ENCODE measurements around the gene BAZ2B.
"Not testable (repeated sequence)": the region's sequence is repeated elsewhere in the genome, so short reads cannot be mapped to it uniquely, and the experiment has no call there.

BAZ2B gene

GRCh38 chr2:159399716-159400415, 216.5 kb downstream of the BAZ2B start:
- no peak for DNase-seq

GRCh38 chr2:159396799-159397198, 219.5 kb downstream of the BAZ2B start:
- no peak for DNase-seq

- DNase-seq, result no peak
These were observed 233.8 kb downstream of the BAZ2B start for GRCh38 chr2:159382447-159383028.

- DNase-seq, result no peak
These were observed 234.8 kb downstream of the BAZ2B start for GRCh38 chr2:159381574-159381973.

- DNase-seq, result no peak
These were observed 235.6 kb downstream of the BAZ2B start for GRCh38 chr2:159380685-159381239.

GRCh38 chr2:159379181-159379580, 237.2 kb downstream of the BAZ2B start:
- DNase-seq, result no peak

- no peak for DNase-seq
These were observed 241.1 kb downstream of the BAZ2B start for GRCh38 chr2:159375241-159375640.

GRCh38 chr2:159371506-159371905, 244.8 kb downstream of the BAZ2B start:
- DNase-seq, result no peak

GRCh38 chr2:159366538-159366937, 249.8 kb downstream of the BAZ2B start:
- no peak for DNase-seq

- DNase-seq, result no peak
These were observed 253.5 kb downstream of the BAZ2B start for GRCh38 chr2:159362816-159363251.

- no peak for DNase-seq
These were observed 254.3 kb downstream of the BAZ2B start for GRCh38 chr2:159362094-159362493.

- not testable (repeated sequence) for DNase-seq
These were observed 254.7 kb downstream of the BAZ2B start for GRCh38 chr2:159361603-159362002.

GRCh38 chr2:159356053-159356554, 260.2 kb downstream of the BAZ2B start:
- no peak for DNase-seq

- no peak for DNase-seq
These were observed 264.4 kb downstream of the BAZ2B start for GRCh38 chr2:159351977-159352376.

- no peak for DNase-seq
These were observed 266.6 kb downstream of the BAZ2B start for GRCh38 chr2:159349674-159350299.

- DNase-seq, result peak; percentile 70
These were observed 289.6 kb downstream of the BAZ2B start for GRCh38 chr2:159326569-159327255.

GRCh38 chr2:159322419-159322818, 293.9 kb downstream of the BAZ2B start:
- DNase-seq, result no peak

GRCh38 chr2:159317392-159318088, 298.8 kb downstream of the BAZ2B start:
- DNase-seq, result no peak

- DNase-seq, result no peak
These were observed 308.4 kb downstream of the BAZ2B start for GRCh38 chr2:159307942-159308341.

GRCh38 chr2:159300586-159300985, 315.8 kb downstream of the BAZ2B start:
- no peak for DNase-seq

- no peak for DNase-seq
These were observed 317.4 kb downstream of the BAZ2B start for GRCh38 chr2:159298967-159299366.

GRCh38 chr2:159297042-159297707, 319.2 kb downstream of the BAZ2B start:
- DNase-seq, result no peak

Measured in fibroblast of skin of scalp (primary cell).